ENCODE measurements around the gene PIK3R5. TPM values are rescaled to one million over a fixed set of nuclear protein-coding genes. Genes with fewer than 3 reads are reported as not detected.

The PIK3R5 gene
- total RNA-seq, 1 donor from 2014 or later, result 2.0 TPM

- intact Hi-C loops (cut with DNase I), result no loop called here
- no peak for DNase-seq (ENCODE audit: low spot score)
Observed at GRCh38 chr17:8959312-8959918, 6.1 kb downstream of the PIK3R5 start.

- no peak for DNase-seq (ENCODE audit: low spot score)
- intact Hi-C loops (cut with DNase I), result no loop called here
Observed at GRCh38 chr17:8957721-8958120, 7.8 kb downstream of the PIK3R5 start.

DNA sequence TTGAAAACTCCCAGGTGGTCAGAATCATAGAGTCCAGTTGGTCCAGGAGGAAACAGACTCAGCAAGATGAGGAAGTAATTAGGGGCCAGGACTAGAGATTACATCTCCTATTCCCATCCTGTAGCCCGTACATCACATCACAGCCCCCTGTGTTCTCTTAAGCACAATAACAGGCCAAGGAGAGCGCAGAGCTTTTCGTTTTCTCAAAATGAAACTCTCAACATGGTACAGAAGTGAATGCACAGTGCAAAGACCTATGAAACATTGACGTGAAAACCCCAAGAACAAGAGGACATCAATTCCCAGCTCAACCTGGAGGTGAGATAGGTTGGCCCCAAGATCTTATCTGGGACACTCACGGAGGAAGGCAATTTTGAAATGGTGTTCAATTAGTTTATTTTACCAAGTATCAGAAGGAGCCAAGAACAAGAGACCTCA, 9.0 kb downstream of the PIK3R5 start:
- intact Hi-C loops (cut with DNase I), result no loop called here
- DNase-seq (ENCODE audit: low spot score), result no peak

DNA sequence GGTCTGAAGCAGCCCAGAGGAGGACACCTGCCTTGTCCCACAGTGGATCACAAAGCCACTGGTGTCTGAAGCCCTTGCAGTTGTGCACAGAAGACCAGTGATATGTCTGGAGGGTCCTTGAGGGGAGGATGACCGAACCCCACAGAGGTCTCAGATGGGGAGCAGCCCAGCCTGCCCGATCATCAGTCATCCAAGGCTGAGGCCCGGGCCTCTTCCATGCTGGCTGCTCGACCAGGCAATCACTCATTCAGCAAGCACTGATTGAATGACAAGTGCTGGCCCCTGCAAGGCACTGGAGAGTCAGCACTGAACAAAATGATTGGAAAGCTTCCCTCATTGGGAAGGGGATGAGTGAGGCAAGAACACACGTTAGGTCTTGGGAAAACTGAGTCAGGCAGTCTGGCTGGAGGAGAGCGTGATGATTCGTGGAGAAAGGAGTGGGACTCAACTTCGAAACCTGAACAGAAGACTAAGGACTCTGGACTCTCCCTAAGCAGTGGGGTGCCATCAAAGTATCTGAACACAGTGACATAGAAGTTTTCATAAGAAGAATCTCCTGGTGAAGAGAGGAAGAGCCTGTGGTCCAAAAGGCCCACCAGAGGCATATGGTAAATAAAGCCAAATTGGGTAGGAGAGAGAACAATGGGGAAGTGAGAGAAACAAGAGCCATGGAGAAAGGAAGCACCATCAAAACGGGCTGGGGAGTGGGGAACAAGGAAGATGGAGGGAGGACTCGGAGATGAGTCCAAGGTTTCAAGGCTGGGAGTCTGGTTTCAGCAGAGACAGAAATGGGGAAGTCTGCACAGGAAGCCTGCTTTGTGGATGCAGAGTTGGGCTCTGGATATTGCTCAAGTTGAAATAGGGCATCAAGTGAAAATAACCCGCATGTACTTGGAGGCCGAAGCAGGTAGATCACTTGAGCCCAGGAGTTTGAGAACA, 10.2 kb downstream of the PIK3R5 start:
- intact Hi-C loops (cut with DNase I), result no loop called here

DNA sequence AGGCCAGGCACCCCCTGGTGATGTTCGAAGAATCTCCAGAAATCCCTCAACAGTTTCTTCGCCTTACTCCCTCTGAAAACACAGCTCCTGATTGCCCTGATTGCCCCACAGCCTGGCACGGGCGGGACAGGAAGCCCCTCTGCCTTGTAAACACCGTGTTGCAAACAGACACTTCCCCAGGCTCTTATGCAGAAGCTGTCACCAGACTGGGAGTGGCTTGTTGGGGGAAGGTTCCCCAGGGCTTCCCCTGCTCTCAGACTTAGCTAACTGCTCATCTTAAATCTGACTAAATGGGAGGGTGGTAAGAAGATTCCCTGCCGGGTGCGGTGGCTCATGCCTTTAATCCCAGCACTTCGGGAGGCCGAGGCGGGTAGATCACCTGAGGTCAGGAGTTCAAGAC, 11.2 kb downstream of the PIK3R5 start:
- intact Hi-C loops (cut with DNase I), result no loop called here
- peak; percentile 94 for DNase-seq (ENCODE audit: low spot score)

More for the DNA sequence above, 10.2 kb downstream of the PIK3R5 start:
- DNase-seq (ENCODE audit: low spot score), result no peak

DNA sequence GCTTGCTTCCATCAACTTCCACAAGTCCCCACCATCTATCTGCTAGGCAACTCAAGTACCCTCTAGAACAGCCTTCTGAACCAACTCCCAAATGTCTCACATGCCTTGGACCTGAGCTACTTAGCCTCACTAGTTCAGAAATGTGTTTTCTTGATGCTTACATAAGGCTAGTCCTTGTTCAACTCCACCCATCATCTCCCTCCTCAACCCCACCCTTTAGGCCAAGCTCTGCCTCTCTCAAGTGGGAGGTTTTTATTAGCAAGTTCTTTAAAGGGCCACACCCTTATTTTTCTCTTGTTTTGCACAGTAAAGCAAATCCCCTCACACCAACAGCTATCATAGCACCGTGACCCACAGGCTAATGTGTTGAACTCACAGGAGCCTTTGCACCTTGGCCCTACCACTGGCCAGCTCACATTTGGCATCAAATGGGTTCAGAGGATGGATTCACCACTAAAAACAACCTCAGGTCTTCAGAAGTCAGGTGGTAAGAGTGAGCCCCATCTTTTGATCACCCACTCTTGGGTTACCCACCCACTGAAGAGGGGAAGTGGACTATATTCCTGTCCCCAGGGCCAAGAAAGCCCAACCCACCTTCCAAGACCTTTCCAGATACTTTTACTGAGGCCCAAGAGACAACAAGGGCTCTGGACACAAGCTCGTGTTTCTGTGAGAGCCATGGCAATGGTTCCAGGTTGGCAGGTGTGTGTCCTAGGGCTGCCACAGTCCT, 12.2 kb downstream of the PIK3R5 start:
- no peak for DNase-seq (ENCODE audit: low spot score)
- intact Hi-C loops (cut with DNase I), result no loop called here

- intact Hi-C loops (cut with DNase I), result no loop called here
- no peak for DNase-seq (ENCODE audit: low spot score)
Observed at GRCh38 chr17:8952191-8952590, 13.3 kb downstream of the PIK3R5 start.

DNA sequence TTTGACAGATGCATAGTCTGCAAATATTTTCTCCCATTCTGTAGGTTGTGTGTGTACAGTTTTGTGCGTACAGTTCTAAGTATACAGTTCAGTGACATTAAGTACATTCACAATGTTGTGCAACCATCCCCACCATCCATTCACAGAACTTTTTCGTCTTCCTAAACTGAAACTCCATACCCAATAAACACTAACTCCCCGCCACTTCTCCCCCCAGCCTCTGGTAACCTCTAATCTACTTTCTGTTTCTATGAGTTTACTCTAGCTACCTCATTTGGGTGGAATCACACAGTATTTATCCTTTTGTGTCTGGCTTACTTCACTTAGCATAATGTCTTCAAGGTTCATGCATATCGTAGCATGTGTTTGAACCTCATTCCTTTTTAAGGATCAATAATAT, 14.3 kb downstream of the PIK3R5 start:
- intact Hi-C loops (cut with DNase I), result no loop called here
- no peak for DNase-seq (ENCODE audit: low spot score)

DNA sequence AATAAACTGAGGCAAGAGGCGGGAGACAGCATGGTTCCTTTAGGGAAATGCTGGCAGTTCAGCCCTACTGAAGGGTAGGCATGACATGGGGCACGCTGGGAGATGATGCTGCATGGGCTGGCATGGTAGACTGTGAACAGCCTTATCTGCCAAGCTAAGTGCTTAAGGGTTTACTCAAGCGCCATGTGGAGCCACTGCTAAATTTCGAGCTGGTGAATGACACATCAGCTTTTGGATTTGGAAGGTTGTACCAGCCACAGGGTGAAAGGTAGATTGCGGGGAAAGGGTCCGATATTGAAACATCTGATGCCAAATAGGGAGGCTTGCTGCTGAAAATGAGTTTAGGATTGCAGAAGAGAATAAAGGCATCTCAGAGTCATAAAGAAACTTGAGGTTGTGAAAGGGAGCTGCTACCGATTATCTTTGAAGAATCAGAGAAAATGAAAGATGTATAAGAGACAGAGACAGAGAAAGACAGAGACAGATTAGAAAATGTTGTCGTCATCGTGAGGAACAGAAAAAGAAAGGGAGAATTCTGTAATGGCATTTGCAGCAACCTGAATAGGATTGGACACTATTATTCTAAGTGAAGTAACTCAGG, 16.3 kb downstream of the PIK3R5 start:
- intact Hi-C loops (cut with DNase I), result no loop called here
- DNase-seq (ENCODE audit: low spot score), result no peak

- intact Hi-C loops (cut with DNase I), result no loop called here
Observed at GRCh38 chr17:8948462-8948861, 17.0 kb downstream of the PIK3R5 start.

GRCh38 chr17:8947201-8947600, 18.3 kb downstream of the PIK3R5 start:
- no peak for DNase-seq (ENCODE audit: low spot score)
- intact Hi-C loops (cut with DNase I), result no loop called here

More at GRCh38 chr17:8948462-8948861, 17.0 kb downstream of the PIK3R5 start:
- DNase-seq (ENCODE audit: low spot score), result no peak

- DNase-seq (ENCODE audit: low spot score), result no peak
- intact Hi-C loops (cut with DNase I), result no loop called here
Observed at GRCh38 chr17:8946476-8946875, 19.0 kb downstream of the PIK3R5 start.

DNA sequence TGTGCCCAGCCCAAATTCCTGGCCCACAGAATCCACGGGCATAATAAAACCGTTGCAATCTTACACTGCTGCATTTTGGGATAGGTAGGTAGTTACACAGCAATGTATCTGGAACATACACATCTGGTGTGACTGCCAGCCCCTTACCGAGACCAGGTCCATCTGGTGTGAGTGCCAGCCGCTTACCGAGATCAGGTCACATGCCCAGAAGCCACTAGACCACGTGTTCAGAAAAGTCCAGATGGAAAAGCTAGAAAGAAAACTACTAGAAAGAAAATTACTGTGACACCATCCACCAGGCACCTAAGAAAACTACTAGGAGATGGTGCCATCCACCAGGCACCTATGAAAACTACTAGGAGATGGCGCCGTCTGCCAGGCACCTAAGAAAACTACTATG, 19.4 kb downstream of the PIK3R5 start:
- intact Hi-C loops (cut with DNase I), result no loop called here
- no peak for DNase-seq (ENCODE audit: low spot score)

- intact Hi-C loops (cut with DNase I), result no loop called here
- DNase-seq (ENCODE audit: low spot score), result no peak
Observed at GRCh38 chr17:8944748-8945147, 20.8 kb downstream of the PIK3R5 start.

- no peak for DNase-seq (ENCODE audit: low spot score)
- intact Hi-C loops (cut with DNase I), result no loop called here
Observed at GRCh38 chr17:8944083-8944482, 21.4 kb downstream of the PIK3R5 start.

DNA sequence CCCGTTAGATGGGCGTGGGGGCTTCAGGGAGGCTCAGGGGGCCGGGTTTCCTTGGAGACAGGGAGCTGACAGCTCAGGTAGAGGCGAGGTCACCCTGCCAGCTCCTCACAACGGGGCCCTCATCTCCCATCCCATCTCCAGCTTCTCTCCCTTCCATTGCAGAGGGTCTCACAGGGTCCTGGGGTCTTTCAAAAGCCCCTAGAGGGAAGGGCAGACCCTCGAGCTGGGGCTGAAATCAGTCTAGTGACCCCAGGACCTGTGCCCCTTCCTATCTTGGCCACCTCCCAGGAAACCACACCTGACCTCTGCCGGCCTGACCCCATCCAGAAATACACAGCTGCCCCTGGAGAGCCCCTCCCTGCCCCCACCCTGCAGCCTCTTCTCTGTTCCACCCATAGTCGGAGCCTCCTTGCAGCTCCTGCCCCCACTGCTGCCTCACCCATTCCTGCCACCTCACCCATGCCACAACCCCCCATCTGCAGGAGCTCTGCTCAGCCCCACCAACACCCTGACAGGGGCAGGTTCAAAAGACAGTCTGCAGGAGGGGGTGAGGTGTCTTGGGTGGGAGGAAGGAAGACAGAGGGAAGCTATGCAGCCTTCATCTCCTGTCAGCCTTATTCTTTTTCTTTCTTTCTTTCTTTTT, 23.4 kb downstream of the PIK3R5 start:
- no peak for DNase-seq (ENCODE audit: low spot score)
- intact Hi-C loops (cut with DNase I), result no loop called here

GRCh38 chr17:8941520-8941919, 24.0 kb downstream of the PIK3R5 start:
- intact Hi-C loops (cut with DNase I), result no loop called here
- no peak for DNase-seq (ENCODE audit: low spot score)

DNA sequence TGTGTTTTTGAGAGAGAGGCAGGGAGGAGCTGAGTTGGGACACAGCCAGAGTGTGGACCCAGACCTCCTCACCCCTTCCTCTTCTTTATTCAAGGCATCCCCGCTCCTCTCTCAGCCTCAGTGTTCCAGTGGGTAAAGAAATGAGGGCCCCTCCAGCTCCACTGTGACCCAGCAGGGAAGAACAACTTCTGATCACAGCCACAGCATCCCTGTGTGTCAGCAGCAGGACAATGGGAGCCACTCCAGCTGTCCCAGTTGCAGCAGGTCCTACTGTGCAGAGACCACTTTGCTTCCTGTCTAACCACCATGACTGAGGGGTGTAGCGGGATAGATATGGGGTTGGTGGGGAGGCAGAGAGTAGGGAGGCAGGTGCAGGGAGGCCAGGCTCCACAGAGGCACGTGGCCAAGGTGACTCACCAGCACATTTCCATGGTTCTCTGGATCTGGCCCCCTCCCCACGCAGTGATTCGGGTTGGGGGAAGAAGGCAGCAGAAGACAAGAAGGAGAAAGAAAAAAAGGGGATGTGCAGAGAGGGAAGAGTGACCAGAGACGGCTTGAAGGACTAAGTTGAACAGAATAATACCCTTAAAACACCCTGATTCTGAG, 24.5 kb downstream of the PIK3R5 start:
- intact Hi-C loops (cut with DNase I), result no loop called here
- DNase-seq (ENCODE audit: low spot score), result no peak
